ENCODE results near the gene LCP1.

DNA sequence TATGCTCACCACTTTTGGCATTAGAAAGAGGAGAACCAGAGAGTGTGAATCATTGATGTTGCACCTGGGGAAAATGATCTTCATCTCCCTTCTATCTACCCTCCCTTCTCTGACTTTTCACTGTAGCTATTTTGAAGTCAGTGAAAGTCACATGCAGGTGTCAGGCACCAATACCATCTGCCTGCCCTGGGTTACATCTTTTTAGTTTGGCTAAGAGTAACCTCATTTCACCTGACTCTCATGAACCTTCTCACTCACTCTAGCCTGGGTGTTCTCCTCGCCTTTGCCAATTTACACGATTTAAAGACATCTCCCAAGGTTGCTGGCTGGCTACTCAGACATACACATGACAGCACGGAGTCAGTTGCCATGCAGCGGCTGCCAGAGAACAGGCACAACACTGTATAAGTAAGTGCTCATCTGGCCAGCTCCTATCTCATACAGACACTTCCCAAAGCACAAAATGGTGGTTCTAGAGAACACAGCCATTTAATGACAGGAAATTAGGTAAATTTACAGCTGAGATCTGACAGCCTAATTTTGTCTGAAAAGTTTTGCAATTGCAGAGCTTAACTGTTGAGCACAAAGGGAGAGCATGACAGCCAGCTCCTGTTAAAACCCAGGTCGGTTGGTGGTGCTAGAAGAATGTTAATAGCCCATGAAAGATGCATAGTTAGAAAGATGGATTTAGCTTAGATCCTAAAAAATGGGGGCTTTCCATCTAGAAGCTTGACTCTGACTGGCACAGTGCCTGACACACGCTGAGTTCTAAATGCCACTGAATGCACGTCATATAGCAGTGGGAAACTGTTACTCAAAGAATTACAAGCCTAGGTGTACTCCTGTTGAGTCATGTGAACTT lies 32.5 kb downstream of the LCP1 start:
- TF ChIP-seq, protein P1, sequence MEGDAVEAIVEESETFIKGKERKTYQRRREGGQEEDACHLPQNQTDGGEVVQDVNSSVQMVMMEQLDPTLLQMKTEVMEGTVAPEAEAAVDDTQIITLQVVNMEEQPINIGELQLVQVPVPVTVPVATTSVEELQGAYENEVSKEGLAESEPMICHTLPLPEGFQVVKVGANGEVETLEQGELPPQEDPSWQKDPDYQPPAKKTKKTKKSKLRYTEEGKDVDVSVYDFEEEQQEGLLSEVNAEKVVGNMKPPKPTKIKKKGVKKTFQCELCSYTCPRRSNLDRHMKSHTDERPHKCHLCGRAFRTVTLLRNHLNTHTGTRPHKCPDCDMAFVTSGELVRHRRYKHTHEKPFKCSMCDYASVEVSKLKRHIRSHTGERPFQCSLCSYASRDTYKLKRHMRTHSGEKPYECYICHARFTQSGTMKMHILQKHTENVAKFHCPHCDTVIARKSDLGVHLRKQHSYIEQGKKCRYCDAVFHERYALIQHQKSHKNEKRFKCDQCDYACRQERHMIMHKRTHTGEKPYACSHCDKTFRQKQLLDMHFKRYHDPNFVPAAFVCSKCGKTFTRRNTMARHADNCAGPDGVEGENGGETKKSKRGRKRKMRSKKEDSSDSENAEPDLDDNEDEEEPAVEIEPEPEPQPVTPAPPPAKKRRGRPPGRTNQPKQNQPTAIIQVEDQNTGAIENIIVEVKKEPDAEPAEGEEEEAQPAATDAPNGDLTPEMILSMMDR (IDR thresholded peaks at IDR 0.05), result no peak
- TF ChIP-seq POLR2A (IDR thresholded peaks at IDR 0.05), result no peak
